GM10266 (cell line): ENCODE measurements around the gene ZBTB3.
"Not testable (repeated sequence)": the region's sequence is repeated elsewhere in the genome, so short reads cannot be mapped to it uniquely, and the experiment has no call there.

Experiments used
- DNase-seq: peaks from one replicate; pipeline ENCODE4 v3.0.0; 2012; ENCODE audit errors: extremely low spot score
- CTCF ChIP-seq: IDR thresholded peaks from 2 replicates; pipeline ENCODE4 v1.5.1; 2012; ENCODE audit warnings: mild to moderate bottlenecking, low read depth; ENCODE audit not compliant: control insufficient read depth, insufficient read depth; ENCODE audit errors: missing control alignments

Gene ZBTB3

DNA sequence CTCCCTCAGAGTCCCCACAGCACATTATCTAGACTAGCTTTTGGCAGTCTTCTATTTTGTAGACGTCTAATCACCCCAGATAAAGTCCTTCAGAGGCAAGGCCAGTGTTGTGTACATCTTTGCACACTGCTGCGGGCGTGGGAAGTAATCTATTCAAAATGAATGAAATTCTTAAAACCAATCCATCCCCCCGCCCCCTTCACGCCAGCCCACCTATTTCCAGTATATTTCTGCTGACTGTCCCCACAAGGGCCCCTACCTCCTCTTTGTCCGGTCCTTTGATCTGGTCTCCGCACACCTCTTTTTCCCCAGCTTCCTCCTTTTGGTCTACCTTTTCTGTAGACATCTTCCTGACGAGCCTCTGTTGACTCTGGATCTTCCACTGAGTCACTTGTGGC lies 47.1 kb downstream of the ZBTB3 start:
- DNase-seq, result no peak
- no peak for TF ChIP-seq CTCF

DNA sequence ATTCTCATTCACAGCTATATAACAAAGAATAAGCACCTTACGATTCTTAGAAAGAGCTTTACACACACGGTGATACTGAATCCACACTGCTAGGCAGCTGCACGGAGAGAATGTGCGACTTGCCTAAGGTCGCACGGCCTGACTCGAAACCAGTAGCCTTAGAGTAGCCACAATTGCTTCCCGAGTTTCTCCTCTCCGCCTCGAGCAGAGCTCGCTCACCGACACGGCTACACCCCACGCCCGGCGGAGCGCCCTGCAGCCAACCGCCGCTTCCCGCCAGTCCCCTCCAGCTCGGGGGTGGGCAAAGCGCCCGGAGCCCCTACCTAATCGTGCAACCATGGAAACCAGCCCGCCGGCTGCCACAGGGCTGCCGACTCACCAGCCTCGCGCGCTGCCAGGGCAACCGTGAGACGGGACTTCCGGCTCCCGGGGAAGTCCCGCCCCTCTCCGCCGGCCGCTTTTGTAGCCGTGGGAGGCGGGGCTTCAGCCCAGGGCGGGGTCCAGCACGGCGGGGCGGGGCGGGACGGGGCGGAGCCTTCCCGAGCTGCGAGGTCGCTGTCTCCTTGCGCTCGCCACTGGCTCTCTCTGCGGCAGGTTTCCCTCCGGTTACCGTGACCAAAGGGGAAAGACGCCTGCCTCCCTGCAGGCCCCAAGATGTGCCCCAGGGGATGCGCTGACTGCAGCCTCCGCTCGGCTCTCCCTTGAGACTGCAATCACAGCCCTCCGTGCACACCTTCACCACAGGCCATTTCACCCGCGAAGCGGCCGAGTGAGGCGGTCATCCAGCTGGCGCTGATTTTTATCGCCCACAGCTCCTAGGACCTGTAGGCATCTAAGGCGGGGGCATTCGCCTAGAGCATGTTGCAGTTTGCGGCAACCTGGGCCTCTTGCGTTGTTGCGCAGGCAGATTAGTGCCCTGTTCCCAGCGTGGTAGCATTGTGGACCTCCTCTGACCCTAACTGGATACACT lies 47.8 kb downstream of the ZBTB3 start:
- TF ChIP-seq CTCF, result no peak
- peak; percentile 94 for DNase-seq

DNA sequence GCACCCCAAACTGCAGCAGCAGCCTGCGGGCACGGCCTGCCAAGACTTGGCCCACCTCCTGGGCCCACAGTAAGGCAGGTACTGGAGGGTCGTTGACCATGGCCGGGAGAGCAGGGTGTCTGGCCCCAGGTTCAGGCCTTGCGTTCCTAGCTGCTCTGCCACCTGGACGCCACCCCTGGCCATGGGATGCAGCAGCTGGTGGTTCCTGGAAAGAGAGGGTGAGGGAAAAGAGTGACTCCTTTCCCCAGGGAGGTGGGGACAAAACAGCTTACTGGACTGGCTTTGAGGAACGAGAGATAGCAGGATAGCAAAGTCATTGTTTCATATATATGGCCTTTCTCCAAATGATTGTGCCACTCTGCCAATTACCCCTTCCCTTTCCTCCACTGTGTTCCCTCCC lies 48.5 kb downstream of the ZBTB3 start:
- no peak for TF ChIP-seq CTCF
- DNase-seq, result no peak

DNA sequence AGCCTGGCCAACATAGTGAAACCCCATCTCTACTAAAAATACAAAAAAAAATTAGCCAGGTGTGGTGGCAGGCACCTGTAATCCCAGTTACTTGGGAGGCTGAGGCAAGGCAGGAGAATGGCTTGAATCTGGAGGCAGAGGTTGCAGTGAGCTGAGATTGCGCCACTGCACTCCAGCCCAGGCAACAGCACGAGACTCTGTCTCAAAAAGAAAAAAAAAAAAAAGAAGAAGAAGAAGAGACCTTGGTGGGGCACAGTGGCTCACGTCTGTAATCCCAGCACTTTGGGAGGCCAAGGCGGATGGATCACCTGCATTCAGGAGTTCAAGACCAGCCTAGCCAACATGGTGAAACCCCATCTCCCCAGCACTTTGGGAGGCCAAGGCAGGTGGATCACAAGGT lies 50.0 kb downstream of the ZBTB3 start:
- DNase-seq, result not testable (repeated sequence)

DNA sequence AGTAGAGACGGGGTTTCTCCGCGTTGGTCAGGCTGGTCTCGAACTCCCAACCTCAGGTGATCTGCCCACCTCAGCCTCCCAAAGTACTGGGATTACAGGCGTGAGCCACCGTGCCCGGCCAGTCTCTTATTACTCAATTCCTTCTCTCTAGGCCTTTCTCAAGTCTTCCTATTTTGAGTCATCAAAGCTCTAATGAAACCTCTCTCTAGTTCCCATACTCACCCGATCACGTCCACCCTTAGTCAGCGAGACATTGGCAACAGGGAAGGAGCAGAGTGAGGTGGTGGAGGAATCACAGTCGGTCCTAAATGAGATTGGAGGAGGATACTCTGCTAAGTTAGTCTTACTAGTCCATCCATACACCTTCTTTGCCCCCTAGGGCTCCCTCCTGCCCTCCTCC lies 51.7 kb downstream of the ZBTB3 start:
- TF ChIP-seq CTCF, result no peak
- DNase-seq, result no peak
